HG03066 (cell line): Measurements from ENCODE around the gene IGF2.

Source experiments
- ATAC-seq: cut with Tn5 transposase; IDR thresholded peaks from one replicate; pipeline ENCODE4 v1.9.1; 2021; ENCODE audit warnings: low read depth; ENCODE audit not compliant: unreplicated experiment

Gene IGF2

DNA sequence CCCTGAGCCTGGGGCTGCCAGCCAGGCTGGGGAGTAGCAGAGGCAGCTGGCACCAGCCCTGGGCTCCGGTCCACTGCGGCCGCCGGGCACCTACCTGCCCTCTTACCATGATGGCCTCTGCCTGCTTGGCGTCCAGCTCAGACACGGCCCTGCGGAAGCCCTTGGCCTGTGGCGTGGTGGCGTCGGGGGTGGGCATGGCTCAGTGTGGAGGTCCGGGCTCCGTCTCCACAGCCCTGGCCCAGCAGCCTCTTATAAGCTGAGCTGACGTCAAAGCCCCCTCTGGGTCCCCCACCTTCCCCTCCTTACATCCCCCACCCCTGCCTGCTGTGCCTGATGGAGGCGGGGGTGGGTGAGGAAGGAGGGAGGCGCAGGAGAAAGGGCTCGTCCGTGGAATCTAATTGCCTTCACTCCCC is 32.4 kb upstream of the IGF2 start, which contains the start of gene TH:
Gene TH (minus strand): TSS at position 225 of the 413 bp plus-strand sequence. CDS start 29 bp downstream, at position 196.
- no peak for ATAC-seq

DNA sequence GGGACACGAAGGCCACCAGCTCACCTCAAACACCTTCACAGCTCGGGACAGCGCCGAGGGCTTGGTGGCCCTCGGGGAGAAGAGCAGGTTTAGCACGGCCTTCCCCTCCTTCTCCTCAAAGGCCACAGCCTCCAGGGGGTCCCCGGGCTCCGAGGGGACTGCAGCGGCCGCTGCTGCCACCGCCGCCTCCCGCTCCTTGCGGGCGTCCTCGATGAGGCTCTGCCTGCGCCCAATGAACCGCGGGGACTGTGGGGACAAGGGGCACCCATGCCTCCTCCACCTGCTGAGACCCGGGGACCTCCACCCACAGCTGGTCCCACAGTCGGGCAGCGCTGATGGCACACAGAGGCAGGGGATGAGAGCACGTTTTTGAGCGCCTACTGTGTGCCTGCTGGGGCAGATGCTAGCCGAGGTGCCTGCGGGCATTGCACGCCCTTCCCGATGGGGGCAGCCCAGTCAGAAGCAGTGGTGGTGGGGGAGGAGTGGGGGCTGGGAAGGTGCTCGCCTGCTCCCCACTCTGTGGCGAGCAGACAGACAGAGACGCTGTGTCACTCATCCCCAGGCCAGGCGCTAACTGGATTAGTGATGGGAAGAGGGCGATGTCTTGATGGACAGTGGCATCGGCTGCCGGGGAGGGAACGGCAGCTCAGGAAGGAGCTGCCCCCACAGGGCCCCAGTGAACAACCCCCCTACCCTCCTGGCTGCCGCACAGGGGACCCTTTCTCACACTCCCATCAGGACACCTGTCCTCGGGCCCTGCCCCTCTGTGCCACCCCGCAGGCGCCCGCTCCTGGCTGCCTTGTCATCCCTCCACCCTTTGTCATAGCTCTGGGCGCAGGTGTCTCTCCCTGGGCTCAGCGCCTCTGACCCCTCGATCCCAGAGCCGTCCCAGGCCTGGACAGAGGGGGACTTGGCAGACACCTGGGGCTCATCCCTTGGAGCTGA is 30.7 kb upstream of the IGF2 start:
- no peak for ATAC-seq

DNA sequence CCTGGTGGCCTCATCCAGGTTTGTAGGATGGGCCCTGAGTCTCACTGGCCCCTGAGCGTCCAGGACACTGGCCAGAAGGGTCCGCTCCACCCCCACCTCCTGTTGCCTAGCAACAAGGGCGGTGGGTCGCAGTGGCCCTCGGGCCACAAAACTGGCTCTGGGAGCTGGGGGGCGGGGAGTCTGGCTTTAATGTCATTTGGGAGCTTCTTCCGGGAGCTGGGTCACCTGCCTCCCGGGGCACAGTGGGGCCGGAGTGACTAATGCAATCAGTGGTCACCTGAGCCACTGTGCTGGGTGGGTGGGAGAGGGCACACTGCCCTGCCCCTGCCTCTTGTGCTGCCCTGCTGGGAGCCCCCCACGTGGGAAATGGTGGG is 29.8 kb upstream of the IGF2 start:
- no peak for ATAC-seq

DNA sequence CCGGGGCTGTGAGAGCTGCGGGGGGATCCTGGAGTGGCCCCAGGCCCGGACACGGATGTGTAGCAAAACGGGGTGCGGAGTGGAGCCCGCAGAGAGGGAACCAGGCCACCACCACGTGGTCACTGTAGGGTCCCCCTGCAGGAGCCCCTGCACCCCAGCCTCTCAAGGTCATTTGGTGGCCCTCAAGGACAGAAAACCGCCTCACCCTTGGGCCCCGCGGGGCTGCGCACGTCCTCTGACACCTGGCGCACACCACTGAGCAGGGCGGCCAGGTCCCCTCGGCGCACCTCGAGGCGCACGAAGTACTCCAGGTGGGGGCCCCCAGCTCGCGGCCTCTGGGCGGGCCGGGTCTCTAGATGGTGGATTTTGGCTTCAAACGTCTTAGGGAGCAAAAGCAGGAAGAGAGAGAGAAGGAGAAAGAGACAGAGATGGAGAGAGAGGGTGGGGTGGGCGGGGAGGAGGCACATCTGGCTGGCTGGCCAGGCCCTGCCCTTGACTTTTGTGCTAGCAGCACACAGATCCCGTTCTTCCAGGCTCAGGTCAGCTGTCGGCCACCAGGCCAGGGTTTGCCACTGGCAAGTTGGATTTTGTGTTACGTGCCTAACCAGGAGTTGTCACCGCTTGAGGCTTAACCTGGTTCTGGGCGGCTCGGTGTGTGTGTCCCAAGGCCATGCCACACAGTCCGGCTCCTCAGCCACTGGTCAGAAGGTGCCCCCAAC is 29.3 kb upstream of the IGF2 start:
- no peak for ATAC-seq

DNA sequence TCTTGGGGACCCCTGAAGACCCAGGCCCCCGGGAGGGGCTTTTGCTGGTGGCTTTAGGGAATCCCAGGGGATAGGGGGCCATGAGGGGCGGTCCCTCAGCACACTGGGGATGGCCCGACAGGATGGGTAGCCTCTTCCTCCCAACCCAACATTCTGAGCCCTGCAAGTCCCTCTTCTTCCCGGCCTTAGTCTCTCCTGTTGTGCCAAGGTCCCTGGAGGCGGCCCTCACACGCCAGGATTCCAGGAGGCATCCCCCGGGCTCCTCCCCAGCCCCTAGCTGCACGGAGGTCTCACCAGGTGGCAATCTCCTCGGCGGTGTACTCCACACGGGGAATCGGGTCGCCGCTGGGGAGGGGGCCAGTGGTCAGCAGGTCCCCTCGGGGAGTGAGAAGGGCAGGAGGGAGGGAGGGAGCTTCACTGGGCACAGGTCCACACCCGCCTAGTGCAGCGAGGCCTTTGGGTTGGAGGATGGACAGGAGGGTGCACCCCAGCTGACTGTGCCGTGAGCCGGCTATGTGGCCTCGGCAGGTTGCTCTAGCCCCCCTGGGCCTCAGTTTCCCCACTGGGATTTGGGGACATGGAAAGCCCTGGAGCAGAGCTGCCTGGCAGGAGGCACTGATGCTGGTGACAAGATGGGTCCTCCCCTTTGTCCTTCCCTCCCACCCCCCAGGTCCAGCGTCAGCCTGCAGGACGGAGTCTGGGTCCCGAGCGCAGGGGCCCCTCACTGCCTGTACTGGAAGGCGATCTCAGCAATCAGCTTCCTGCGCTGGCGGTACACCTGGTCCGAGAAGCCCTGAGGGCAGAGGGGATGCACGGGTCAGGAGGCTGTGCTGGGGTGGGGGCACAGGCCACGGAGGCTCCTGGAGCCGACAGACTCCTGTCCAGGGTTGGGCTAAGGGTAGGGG is 28.2 kb upstream of the IGF2 start:
- ATAC-seq: no peak

DNA sequence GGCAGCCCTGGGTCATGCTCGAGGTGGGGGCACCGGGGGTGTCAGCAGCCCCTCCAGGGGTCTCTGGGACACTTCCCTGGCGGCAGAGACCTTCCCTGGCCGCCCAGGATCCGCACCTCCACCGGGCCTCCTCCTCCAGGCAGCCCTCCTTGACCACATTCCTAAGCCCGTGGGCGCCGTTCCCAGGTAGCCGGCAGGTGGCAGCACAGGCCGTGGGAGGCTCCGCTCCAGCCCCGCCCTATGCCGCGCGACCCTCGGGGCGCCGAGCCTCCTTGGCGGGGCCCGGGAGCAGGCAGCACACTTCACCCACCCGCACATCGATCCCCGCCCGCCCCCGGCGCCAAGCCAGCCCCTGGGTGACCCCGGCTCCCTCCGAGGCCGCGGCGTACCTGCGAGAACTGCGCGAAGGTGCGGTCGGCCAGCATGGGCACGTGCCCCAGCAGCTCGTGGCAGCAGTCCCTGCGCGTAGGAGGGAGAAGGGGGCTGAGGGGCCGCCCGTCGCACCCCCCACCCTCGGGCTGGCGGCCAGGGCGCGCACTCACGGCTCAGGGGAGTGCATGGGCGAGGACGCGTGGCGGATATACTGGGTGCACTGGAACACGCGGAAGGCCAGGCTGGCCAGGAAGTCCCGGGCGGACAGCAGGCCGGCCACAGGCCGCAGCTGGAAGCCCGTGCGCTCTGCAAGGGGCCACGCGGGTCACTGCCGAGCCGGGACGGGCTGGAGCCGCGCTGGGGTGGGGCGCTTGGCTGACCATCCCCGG is 27.1 kb upstream of the IGF2 start:
- no peak for ATAC-seq

DNA sequence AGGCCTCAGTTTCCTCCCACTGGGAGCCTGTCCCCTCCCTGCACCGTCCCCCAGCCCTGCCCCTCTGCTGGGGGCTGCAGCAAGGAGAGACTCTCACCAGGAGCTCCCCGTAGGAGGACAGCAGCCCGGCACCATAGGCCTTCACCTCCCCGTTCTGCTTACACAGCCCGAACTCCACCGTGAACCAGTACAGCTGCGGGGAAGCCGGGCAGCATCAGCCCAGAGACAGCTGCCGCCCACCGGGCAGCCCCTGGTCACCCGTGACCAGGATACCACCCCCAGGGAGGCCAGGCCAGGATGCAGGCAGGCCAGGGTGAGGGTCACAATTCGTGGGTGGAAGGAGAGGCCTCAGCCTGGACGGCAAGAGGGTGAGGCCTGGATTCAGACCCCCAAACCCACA is 26.4 kb upstream of the IGF2 start:
- no peak for ATAC-seq

DNA sequence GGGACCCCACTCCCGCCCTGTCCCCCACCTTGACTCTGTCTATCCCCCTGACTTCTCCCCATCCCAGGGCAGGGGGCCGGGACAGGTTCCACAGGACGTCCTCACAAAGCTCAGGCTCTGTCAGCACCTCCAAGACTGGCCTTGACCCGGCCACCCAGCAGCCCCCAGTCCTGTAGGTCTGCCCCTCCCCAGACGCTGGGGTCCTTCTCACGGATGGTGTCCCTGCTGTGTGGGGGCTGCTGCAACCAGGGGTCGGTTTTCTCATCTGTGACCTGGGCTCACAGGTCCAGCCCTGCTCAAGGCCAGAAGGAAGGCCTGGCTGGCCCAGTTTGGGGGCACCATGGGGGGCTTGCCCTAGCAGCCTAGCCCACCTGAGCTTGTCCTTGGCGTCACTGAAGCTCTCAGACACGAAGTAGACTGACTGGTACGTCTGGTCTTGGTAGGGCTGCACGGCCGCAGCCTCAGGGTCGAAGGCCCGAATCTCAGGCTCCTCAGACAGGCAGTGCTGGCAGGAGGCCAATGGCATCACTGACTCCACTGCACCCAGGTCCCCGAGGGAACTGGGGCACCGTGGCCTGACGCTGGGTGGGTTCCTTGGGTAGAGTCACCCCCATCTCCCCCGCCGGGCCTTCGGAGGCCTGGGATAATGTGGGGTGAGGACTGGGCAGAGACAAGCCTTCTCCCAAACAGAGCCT is 25.8 kb upstream of the IGF2 start:
- ATAC-seq: no peak

DNA sequence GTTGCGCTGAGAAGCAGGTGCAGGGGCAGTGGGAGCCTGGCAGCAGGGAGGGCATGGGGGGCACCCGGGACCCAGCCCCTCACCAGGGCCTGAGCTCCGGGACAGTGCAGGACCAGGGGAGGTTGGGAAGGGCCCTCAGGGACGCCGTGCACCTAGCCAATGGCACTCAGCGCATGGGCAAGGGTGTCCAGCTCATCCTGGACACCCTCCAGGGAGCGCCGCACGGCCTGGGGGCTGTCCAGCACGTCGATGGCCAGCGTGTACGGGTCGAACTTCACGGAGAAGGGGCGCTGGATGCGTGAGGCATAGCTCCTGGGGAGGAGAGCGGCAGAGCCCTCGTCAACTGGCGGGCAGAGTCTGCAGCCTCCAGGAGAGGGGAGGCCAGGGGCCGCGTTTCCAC is 24.9 kb upstream of the IGF2 start:
- no peak for ATAC-seq

DNA sequence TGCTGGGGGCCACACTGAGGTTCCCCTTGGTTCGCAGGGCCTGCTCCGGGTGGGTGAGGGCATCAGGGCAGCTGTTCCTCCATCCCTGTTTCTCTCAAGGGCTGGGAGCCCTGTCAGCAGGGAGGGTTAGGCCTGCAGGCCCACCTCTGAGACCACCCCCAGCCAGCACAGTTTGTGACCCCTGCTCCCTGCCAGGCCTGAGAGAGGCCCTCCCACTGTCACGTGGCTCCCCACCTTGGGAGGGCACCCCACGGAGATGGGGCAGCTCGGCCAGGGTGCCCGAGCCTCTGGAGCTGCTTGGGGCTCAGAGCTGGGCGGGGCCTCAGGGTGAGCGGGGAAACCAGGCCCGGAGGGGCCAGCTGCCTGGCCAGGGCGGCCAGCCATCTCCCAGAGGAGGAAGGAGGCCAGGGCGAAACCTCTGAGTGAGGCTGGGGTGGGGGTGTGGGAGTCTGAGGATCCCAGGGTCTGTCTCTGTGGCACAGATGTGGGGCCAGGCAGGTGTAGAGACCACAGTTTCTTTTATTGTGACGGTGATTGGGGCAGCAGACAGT is 24.3 kb upstream of the IGF2 start:
- no peak for ATAC-seq

DNA sequence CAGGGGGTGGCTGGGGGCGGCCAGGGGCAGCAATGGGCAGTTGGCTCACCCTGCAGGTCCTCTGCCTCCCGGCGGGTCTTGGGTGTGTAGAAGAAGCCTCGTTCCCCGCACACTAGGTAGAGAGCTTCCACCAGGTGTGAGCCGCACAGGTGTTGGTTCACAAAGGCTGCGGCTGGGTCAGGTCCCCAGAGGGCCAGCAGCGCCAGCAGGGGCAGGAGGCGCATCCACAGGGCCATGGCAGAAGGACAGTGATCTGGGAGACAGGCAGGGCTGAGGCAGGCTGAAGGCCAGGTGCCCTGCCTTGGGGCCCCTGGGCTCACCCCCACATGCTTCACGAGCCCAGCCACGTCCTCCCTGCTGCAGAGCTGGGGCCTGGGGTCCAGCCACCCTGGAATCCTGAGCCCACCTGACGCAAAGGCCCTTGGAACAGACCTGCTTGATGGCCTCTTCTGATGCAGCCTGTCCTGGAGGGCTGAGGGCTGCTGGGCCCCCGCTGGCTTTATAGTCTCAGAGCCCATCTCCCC is 21.6 kb upstream of the IGF2 start, which contains the start of gene INS:
Gene INS (minus strand): TSS at position 474 of the 524 bp plus-strand sequence. CDS start 238 bp downstream, at position 236.
- no peak for ATAC-seq

DNA sequence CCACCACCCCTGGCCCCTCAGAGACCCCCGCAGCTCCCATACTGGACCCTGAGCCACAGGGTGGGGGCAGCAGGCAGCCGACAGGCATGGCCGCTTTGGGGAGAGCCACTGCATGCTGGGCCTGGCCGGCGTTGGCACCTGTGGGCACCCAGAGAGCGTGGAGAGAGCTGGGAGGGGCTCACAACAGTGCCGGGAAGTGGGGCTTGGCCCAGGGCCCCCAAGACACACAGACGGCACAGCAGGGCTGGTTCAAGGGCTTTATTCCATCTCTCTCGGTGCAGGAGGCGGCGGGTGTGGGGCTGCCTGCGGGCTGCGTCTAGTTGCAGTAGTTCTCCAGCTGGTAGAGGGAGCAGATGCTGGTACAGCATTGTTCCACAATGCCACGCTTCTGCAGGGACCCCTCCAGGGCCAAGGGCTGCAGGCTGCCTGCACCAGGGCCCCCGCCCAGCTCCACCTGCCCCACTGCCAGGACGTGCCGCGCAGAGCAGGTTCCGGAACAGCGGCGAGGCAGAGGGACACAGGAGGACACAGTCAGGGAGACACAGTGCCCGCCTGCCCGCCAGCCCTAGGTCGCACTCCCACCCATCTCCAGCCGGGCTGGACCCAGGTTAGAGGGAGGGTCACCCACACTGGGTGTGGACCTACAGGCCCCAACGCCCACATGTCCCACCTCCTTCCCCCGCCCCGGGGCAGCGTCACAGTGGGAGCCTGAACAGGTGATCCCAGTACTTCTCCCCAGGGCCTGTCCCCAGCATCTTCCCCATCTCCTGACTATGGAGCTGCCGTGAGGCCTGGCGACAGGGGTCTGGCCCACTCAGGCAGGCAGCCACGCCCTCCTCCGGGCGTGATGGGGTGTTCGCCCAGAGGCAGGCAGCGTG is 20.6 kb upstream of the IGF2 start:
- ATAC-seq: no peak

DNA sequence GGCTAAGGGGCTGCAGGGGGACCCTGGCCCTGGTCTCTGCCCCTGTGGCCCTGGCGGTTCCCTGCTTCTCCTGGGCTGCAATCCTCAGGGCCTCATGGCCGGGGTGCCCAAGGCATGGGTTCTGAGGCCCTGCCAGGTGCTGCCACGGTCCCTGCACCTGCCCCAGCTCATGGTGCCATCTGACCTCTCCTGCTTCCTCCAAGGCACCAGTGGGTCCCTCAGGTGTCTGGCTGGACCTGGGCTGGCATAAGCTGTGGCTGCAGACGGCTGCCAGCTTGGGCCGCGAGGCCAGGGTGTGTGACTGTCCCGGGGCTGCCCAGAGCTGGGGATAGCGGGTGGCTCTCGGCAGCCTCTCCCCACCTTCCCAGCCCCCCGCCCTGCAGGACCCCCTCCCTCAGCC is 19.8 kb upstream of the IGF2 start:
- no peak for ATAC-seq

DNA sequence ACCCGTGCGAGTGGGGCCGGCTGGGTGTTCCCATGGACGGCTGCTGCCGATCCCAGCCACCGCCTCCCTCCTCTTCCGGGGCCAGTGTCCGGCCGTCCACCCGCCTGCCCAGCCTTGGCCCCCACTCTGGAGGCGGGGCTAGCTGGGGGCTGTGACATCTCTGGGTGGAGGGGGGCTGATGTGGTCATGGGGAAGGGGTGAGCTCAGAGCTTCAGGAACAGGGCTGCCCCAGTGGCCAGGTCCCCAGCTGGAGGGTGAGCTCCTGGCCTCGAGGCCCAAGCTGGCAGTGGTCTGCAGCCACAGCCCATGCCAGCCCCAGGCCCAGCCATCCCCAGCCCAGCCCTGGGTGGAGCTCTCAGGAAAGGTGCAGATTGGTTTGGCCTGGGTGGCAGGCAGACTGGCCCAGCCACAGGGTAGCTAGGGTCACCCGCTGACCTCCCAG is 19.1 kb upstream of the IGF2 start:
- no peak for ATAC-seq

DNA sequence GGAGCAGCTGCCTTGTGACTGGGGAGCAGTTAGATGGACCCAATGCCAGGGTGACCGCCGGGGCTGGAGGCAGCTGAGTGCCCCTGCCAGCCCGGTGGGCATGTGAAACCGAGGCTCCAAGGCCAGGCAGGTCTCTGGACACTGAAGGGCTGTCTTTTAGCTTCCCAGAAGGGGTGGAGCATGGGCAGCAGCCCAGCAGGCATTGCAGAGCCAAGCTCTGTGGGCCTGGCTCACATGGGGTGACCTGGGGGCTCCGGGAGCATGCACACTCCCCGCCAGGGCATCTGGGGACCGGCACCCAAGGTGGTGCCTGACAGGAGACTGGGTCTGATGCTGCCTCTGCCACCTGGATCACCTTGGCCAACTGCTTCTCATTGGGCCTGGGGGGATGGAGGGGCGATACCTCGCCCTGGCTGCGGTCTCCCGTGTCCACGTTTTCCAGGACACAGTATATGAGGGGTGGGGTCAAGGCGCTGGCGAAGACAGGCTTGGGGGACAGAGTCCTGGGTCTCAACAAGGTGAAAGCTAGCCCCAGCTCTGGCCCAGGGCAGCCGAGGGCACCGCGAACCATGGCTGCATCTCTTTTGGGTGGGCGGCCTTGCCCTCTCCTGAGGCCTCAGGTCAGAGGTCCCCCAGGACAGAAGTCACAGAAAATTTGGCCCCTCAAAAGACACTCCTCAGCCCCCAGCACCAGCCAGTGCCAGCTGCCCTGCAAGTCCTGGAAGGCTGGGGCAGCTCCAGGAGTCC is 18.3 kb upstream of the IGF2 start:
- no peak for ATAC-seq

DNA sequence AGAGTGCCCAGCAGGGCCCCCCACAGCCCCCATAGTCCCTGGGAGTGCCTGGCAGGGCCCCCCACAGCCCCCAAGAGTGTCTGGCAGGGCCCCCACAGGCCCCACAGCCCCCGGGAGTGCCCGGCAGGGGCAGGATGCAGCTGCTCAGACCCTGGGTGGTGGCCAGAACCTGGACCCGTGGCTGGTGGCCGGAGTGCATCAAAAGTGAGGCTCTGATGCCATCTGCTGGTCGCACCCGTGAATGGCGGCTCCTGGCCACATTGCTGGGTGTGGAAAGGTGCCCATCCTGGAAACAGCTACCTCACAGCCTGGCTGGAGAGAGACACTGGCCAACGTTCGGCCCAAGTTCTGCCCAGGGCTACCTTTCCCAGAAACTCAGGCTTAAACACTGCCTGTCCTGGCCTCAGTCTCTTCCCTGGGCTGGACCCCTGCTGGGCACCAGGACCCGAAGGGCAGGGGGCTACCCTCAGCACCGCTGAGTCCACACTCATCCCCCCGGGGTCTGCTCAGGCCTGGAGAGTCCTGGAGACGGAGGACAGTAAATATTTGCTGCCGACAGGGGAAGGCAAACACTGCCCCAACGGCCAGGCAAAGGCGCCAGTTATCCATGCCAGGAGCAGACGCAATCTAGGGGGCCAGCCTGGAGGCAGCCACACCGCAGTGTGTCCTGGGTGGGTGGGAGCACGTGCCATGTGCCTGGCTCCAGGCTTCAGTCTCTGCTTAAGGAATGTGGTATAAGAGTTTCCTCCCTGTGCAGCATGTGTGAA is 17.4 kb upstream of the IGF2 start:
- ATAC-seq: no peak
